HG03095 (cell line): ENCODE data around the gene DUS1L.
A peak's percentile ranks its signal among the peaks of the same experiment; 100 is the strongest.

Experiments
- ATAC-seq: cut with Tn5 transposase; IDR thresholded peaks from one replicate; pipeline ENCODE4 v1.9.1; 2021; ENCODE audit warnings: moderate library complexity; ENCODE audit not compliant: unreplicated experiment

Gene DUS1L

GRCh38 chr17:82101301-82101715 is 35.7 kb upstream of the DUS1L start:
- ATAC-seq: no peak

- no peak for ATAC-seq
These were observed 35.1 kb upstream of the DUS1L start for GRCh38 chr17:82100502-82101298.

GRCh38 chr17:82098939-82099763 is 33.5 kb upstream of the DUS1L start:
- ATAC-seq: peak; percentile 5

DNA sequence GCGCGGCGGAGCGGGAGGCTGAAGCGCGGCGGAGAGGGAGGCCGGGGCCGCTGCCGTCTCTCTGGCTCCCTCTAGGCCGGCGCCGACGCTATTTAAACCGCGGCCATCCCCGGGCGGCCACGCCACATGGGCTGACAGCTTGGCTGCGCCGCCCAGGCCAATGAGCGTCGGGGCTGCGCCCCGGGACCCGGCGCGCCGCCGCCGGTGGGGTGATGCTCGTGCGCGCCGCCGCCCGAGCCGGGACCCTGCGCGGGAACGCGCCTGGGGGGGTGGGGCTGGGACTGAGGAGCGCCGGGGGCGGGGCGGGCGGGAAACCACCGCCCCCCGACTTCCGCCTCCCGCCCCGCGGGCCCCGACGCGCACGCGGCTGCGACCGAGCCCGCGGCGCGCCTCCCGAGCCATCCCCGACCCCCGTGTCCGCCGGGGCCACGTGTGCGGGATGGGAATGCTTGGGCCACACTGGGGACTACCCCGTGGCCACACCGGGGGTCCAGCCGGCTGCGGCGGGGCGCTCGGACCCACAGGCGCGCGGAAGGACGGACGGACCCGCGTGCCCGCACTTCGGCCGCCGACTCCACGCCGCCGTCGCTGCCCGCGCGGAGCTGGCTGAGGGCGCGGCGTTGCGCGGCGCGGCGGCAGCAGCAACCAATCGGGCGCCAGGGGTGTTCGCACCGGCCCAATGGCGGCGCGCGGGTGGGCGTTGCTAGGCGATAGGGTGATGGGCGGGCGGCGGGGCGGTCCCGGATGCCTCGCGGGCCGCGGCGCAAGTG is 32.8 kb upstream of the DUS1L start, which contains the start of gene FASN:
Gene FASN, minus strand, starts transcription at position 68 of the 770 bp plus-strand sequence. CDS start 1,791 bp downstream, outside the sequence.
- ATAC-seq: peak; percentile 58

- ATAC-seq: peak; percentile 12
These were observed 32.2 kb upstream of the DUS1L start for GRCh38 chr17:82097919-82098168.

- ATAC-seq: no peak
These were observed 31.7 kb upstream of the DUS1L start for GRCh38 chr17:82097184-82097918.

GRCh38 chr17:82096709-82097183 is 31.1 kb upstream of the DUS1L start:
- ATAC-seq: no peak

DNA sequence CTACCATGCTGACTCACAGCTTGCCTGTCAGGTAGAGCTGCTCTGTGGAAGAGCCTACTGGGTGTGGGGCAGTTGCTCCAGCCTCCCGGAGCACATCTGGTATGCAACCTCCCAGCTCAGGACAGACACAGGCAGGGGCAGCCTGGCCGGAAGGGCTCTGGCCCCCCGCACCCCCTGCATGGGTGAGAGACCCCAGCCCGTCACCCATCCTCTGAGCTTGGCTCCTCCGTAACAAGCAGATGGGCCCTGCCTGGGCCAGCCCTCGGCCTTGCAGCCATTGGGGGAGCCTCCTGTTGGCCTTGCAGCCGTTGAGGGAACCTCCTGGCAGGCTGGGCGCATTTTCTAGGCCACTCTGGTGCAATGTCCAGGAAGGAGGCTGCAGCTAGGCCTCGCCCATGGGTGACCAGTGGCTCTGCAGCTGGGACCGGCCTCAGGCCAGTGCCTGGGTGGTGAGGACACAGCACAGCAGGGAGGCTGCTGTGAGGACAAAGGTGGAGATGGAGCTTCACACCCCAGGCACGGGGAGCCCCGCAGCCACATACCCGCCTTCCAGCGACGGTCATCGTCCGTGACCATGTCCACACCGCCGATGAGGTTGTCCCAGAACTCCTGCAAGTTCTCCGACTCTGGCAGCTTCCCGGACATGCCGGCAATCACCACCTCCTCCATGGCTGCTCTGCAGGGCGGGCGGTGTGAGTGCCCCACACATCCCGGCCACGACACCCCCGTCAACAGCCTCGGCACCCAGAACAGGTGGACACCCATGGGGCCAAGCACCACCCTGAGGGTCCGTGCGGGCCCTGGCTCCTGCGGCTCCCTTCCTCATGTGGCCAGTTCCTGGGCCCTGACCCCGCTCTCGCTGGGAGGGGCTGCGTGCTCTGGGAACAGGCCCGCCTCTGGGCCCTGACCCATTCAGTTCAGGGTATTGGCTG is 30.4 kb upstream of the DUS1L start:
- ATAC-seq: no peak

DNA sequence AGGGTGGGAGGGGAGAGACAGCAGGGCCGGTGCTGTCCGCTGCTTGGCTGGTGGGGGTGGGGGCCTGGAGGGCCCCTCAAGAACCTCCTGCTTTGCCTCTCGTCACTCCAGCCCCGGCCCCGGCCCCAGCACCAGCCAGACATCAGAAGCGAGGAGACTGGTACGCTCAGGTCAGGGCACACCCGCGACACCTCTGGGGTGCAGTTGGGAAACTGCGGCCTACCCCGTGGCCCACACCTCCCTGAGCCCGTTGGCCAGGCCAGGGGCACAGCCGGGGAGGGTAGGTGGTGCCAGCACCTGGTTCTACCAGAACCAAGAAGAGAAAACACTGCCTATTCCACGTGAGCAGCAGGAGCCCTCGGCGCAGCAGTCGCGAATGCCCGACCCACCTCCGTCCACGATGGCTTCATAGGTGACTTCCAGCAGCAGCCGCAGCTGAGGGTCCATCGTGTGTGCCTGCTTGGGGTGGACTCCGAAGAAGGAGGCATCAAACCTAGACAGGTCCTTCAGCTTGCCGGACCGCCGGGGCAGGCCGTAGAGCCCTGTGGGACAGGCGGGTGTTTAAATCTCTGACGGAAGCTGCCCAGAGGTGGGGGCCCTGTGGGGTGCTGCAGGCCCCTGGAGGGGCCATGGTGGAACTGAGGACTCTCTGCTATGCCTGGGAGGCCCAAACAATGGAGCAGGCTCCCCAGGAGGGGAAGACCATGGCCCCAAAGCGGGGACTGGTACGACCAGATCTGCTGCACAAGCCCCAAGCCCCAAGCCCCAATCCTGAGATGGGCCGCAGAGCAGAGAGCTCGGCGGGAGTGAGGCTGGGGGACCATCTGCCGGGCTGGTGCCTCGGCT is 29.6 kb upstream of the DUS1L start:
- ATAC-seq: no peak

GRCh38 chr17:82092995-82093751 is 27.6 kb upstream of the DUS1L start:
- no peak for ATAC-seq

- no peak for ATAC-seq
These were observed 27.0 kb upstream of the DUS1L start for GRCh38 chr17:82092628-82092994.

- ATAC-seq: no peak
These were observed 26.5 kb upstream of the DUS1L start for GRCh38 chr17:82092094-82092586.

GRCh38 chr17:82091264-82092066 is 25.9 kb upstream of the DUS1L start:
- no peak for ATAC-seq

GRCh38 chr17:82090549-82091263 is 25.1 kb upstream of the DUS1L start:
- ATAC-seq: no peak

- no peak for ATAC-seq
These were observed 24.3 kb upstream of the DUS1L start for GRCh38 chr17:82089723-82090548.
